Activated T-helper 1 cell treated with anti-CD3 and anti-CD28 coated beads, Interleukin-12 subunit alpha, Interleukin-12 subunit beta, Interleukin-2, Interleukin-4 antibody, amounts not matched to agents 30 ng/mL and 10 ng/mL and 1 ng/mL, durations not matched to agents 14 hours and 24 hours and 36 hours (primary cell): ENCODE measurements around the gene SNRNP70. TPM values are rescaled to one million over a fixed set of nuclear protein-coding genes. Genes with fewer than 3 reads are reported as not detected.
"Not testable (repeated sequence)": the region's sequence is repeated elsewhere in the genome, so short reads cannot be mapped to it uniquely, and the experiment has no call there.

ENCODE experiments used
- DNase-seq: peaks from one replicate; pipeline ENCODE4 v3.0.0; 2021; ENCODE audit warnings: low spot score
- H3K27ac Mint-ChIP-seq: one replicate; pipeline ENCODE4 v1.8.0; 2021; ENCODE audit warnings: mild to moderate bottlenecking, mixed read lengths
- H3K27me3 Mint-ChIP-seq: one replicate; pipeline ENCODE4 v1.8.0; 2022; ENCODE audit warnings: mild to moderate bottlenecking, moderate library complexity, mixed read lengths; ENCODE audit not compliant: insufficient read depth
- H3K36me3 Mint-ChIP-seq: one replicate; pipeline ENCODE4 v1.8.0; 2021; ENCODE audit warnings: low read depth, mixed read lengths
- H3K4me1 Mint-ChIP-seq: one replicate; pipeline ENCODE4 v1.8.0; 2021; ENCODE audit warnings: low read depth, mixed read lengths
- H3K4me3 Mint-ChIP-seq: one replicate; pipeline ENCODE4 v1.8.0; 2021; ENCODE audit warnings: mild to moderate bottlenecking, moderate library complexity, mixed read lengths
- H3K9me3 Mint-ChIP-seq: one replicate; pipeline ENCODE4 v1.8.0; 2021; ENCODE audit warnings: mixed read lengths
- intact Hi-C: fragments of 100-400 bp; cut with micrococcal nuclease; formaldehyde crosslinking; loops from one replicate; pipeline ENCODE4 v1.15.1; 2024
- total RNA-seq: library from RNA; stranded (reverse); gene quantifications from 2 replicates; pipeline ENCODE4 v1.2.3, GENCODE V29; 2022

SNRNP70 gene
- total RNA-seq, 1 donor from 2014 or later, result 272 TPM

GRCh38 chr19:49121841-49122240 is 36.6 kb downstream of the SNRNP70 start:
- H3K9me3 Mint-ChIP-seq, DNase-seq, intact Hi-C loops, H3K36me3 Mint-ChIP-seq, H3K27ac Mint-ChIP-seq, H3K4me3 Mint-ChIP-seq: not testable (repeated sequence)
- H3K4me1 Mint-ChIP-seq, result peaks cover 27% of the 10 kb centered on the region
- peaks cover 20% of the 10 kb centered on the region for H3K27me3 Mint-ChIP-seq

- intact Hi-C loops, H3K4me3 Mint-ChIP-seq, DNase-seq, H3K36me3 Mint-ChIP-seq, H3K27ac Mint-ChIP-seq, H3K9me3 Mint-ChIP-seq: not testable (repeated sequence)
- peaks cover 19% of the 10 kb centered on the region for H3K4me1 Mint-ChIP-seq
- H3K27me3 Mint-ChIP-seq, result peaks cover 20% of the 10 kb centered on the region
These were observed 38.0 kb downstream of the SNRNP70 start for GRCh38 chr19:49123285-49123684.

- intact Hi-C loops, result loop anchor here (5.0 kb wide), 1 partner anchor 223 kb away; the partner anchor contains the start of gene NUCB1
- Mint-ChIP-seq H3K36me3 (peaks cover 2% of the 10 kb centered on the region), H3K9me3 (no peaks in the 10 kb centered on the region), H3K4me3 (no peak overlapping the region), H3K27me3 (peaks cover 20% of the 10 kb centered on the region), H3K4me1 (peaks cover 24% of the 10 kb centered on the region), H3K27ac (no peak overlapping the region)
- DNase-seq, result no peak
These were observed 39.9 kb downstream of the SNRNP70 start for GRCh38 chr19:49125025-49125731.

GRCh38 chr19:49126575-49126974 is 41.3 kb downstream of the SNRNP70 start:
- H3K27me3 Mint-ChIP-seq, result peaks cover 11% of the 10 kb centered on the region
- intact Hi-C loops, result loop anchor here (5.0 kb wide), 1 partner anchor 224 kb away; the partner anchor contains the start of gene NUCB1
- peaks cover 2% of the 10 kb centered on the region for H3K36me3 Mint-ChIP-seq
- no peak overlapping the region for H3K27ac Mint-ChIP-seq
- no peaks in the 10 kb centered on the region for H3K9me3 Mint-ChIP-seq
- peaks cover 17% of the 10 kb centered on the region for H3K4me1 Mint-ChIP-seq
- no peak overlapping the region for H3K4me3 Mint-ChIP-seq
- DNase-seq, result no peak

- not testable (repeated sequence) for H3K4me3 Mint-ChIP-seq, H3K36me3 Mint-ChIP-seq, DNase-seq, H3K27ac Mint-ChIP-seq, H3K9me3 Mint-ChIP-seq
- intact Hi-C loops, result loop anchor here (5.0 kb wide), 1 partner anchor 225 kb away; the partner anchor contains the start of gene NUCB1
- peaks cover 17% of the 10 kb centered on the region for H3K4me1 Mint-ChIP-seq
- peaks cover 11% of the 10 kb centered on the region for H3K27me3 Mint-ChIP-seq
These were observed 42.0 kb downstream of the SNRNP70 start for GRCh38 chr19:49127225-49127624.

GRCh38 chr19:49127674-49128544 is 42.7 kb downstream of the SNRNP70 start:
- Mint-ChIP-seq H3K36me3 (peaks cover 2% of the 10 kb centered on the region), H3K9me3 (no peaks in the 10 kb centered on the region), H3K27ac (peak overlapping the region; percentile 81), H3K4me3 (peak overlapping the region; percentile 88), H3K4me1 (peaks cover 17% of the 10 kb centered on the region), H3K27me3 (peaks cover 6% of the 10 kb centered on the region)
- DNase-seq, result peak; percentile 91
- intact Hi-C loops, result loop anchor here (1.0 to 5.0 kb wide), 7 partner anchors 9 to 256 kb away; partner anchors contain the start of genes C19orf73, GYS1, LIN7B and NUCB1

GRCh38 chr19:49128545-49129237 is 43.4 kb downstream of the SNRNP70 start:
- no peak for DNase-seq
- H3K36me3 Mint-ChIP-seq, result peaks cover 2% of the 10 kb centered on the region
- H3K27ac Mint-ChIP-seq, result peak overlapping the region; percentile 40
- H3K9me3 Mint-ChIP-seq, result no peaks in the 10 kb centered on the region
- intact Hi-C loops, result loop anchor here (1.0 to 5.0 kb wide), 7 partner anchors 9 to 256 kb away; partner anchors contain the start of genes C19orf73, GYS1, LIN7B and NUCB1
- peak overlapping the region; percentile 88 for H3K4me3 Mint-ChIP-seq
- peaks cover 6% of the 10 kb centered on the region for H3K27me3 Mint-ChIP-seq
- H3K4me1 Mint-ChIP-seq, result peaks cover 21% of the 10 kb centered on the region

GRCh38 chr19:49129238-49129583 is 44.0 kb downstream of the SNRNP70 start:
- intact Hi-C loops, result loop anchor here (5.0 kb wide), 1 partner anchor 227 kb away; the partner anchor contains the start of gene NUCB1
- Mint-ChIP-seq H3K36me3 (peaks cover 2% of the 10 kb centered on the region), H3K27me3 (peaks cover 5% of the 10 kb centered on the region), H3K4me1 (peaks cover 24% of the 10 kb centered on the region), H3K27ac (no peak overlapping the region), H3K9me3 (no peaks in the 10 kb centered on the region), H3K4me3 (no peak overlapping the region)
- no peak for DNase-seq

- peaks cover 2% of the 10 kb centered on the region for H3K36me3 Mint-ChIP-seq
- DNase-seq, result no peak
- no peak overlapping the region for H3K27ac Mint-ChIP-seq
- H3K27me3 Mint-ChIP-seq, result peaks cover 5% of the 10 kb centered on the region
- H3K4me3 Mint-ChIP-seq, result no peak overlapping the region
- peaks cover 26% of the 10 kb centered on the region for H3K4me1 Mint-ChIP-seq
- no peaks in the 10 kb centered on the region for H3K9me3 Mint-ChIP-seq
- intact Hi-C loops, result no loop called here
These were observed 45.1 kb downstream of the SNRNP70 start for GRCh38 chr19:49130325-49130724.

GRCh38 chr19:49132974-49133609 is 47.8 kb downstream of the SNRNP70 start:
- Mint-ChIP-seq H3K4me3 (peak overlapping the region; percentile 75), H3K9me3 (no peaks in the 10 kb centered on the region), H3K4me1 (peaks cover 24% of the 10 kb centered on the region), H3K27ac (no peak overlapping the region), H3K36me3 (peaks cover 1% of the 10 kb centered on the region), H3K27me3 (peaks cover 2% of the 10 kb centered on the region)
- intact Hi-C loops, result loop anchor here (1.0 kb wide), 1 partner anchor 13 kb away; no protein-coding TSS in a partner anchor
- DNase-seq, result peak; percentile 36

- intact Hi-C loops, result loop anchor here (1.0 kb wide), 1 partner anchor 12 kb away; no protein-coding TSS in a partner anchor
- Mint-ChIP-seq H3K36me3 (no peaks in the 10 kb centered on the region), H3K4me3 (peak overlapping the region; percentile 75), H3K4me1 (peaks cover 17% of the 10 kb centered on the region), H3K27me3 (peaks cover 2% of the 10 kb centered on the region), H3K9me3 (no peaks in the 10 kb centered on the region), H3K27ac (no peak overlapping the region)
- DNase-seq, result peak; percentile 55
These were observed 48.6 kb downstream of the SNRNP70 start for GRCh38 chr19:49133621-49134454.
